VCaP (cell line): Measurements from ENCODE around the gene TBC1D22A.

Experiments used
- H3K27ac ChIP-seq: fragments of 450-650 bp; 2 replicates; pipeline ENCODE4 v1.5.1; 2017
- CTCF ChIP-seq: fragments of 450-650 bp; conservative IDR thresholded peaks from 2 replicates; pipeline ENCODE4 v1.5.1; 2017; ENCODE audit warnings: mild to moderate bottlenecking, moderate library complexity

The TBC1D22A gene

GRCh38 chr22:46807458-46807857 lies 45.0 kb downstream of the TBC1D22A start:
- TF ChIP-seq CTCF, result no peak
- H3K27ac ChIP-seq, result no peak overlapping the region

- no peak overlapping the region for H3K27ac ChIP-seq
- TF ChIP-seq CTCF, result no peak
Measured at GRCh38 chr22:46809153-46809885, 46.9 kb downstream of the TBC1D22A start.

- no peak overlapping the region for H3K27ac ChIP-seq
- no peak for TF ChIP-seq CTCF
Measured at GRCh38 chr22:46810856-46811786, 48.7 kb downstream of the TBC1D22A start.

GRCh38 chr22:46812034-46812605 lies 49.7 kb downstream of the TBC1D22A start:
- no peak for TF ChIP-seq CTCF
- H3K27ac ChIP-seq, result no peak overlapping the region

GRCh38 chr22:46812788-46813187 lies 50.3 kb downstream of the TBC1D22A start:
- H3K27ac ChIP-seq, result no peak overlapping the region
- TF ChIP-seq CTCF, result no peak

GRCh38 chr22:46813816-46814597 lies 51.6 kb downstream of the TBC1D22A start:
- no peak overlapping the region for H3K27ac ChIP-seq
- no peak for TF ChIP-seq CTCF
